ENCODE data around the gene SPRY1.

DNA sequence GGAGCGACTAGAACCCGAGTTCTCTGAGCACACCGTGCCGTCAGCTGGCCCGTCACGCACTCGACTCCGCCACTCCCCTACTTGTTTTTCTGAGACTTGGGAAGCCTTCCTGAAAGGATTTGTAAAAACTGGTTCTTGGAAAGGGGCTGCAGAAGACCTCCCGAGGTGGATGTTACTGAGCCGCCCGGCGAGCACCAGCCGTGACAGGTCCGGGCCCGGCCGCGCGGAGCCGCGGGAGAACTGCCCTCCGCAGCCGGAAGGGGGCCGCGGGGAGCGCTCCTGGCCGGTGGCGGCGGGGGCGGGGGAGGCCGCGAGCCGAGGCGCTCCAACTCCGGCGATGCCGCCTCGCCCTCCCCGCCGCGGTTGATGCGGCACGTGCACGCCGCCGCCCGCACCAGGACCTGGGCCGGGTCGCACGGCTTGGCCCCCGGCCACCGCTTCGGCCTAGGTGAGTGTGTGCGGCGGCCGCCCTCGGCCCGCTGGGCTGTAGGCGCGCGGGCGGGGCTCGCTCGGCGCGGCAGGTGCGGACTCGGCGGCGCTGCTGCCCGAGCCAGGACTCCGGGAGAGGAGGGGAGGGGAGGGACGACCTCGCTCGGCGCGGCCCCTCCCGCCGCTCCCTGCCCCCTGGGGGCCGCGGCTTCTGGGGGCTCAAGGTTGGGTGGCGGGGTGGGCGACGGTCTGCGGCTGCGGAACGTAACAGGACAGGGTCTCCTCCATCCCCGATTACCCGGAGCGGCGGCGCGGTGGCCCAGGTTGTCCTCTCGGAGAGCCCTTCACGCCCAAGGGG is 1.7 kb downstream of the SPRY1 start:
- TF ChIP-seq EZH2 (IDR thresholded peaks at IDR 0.05; ENCODE audit: borderline replicate concordance, insufficient read depth, low read length, poor library complexity, severe bottlenecking) = no peak
- TF ChIP-seq, protein P1, sequence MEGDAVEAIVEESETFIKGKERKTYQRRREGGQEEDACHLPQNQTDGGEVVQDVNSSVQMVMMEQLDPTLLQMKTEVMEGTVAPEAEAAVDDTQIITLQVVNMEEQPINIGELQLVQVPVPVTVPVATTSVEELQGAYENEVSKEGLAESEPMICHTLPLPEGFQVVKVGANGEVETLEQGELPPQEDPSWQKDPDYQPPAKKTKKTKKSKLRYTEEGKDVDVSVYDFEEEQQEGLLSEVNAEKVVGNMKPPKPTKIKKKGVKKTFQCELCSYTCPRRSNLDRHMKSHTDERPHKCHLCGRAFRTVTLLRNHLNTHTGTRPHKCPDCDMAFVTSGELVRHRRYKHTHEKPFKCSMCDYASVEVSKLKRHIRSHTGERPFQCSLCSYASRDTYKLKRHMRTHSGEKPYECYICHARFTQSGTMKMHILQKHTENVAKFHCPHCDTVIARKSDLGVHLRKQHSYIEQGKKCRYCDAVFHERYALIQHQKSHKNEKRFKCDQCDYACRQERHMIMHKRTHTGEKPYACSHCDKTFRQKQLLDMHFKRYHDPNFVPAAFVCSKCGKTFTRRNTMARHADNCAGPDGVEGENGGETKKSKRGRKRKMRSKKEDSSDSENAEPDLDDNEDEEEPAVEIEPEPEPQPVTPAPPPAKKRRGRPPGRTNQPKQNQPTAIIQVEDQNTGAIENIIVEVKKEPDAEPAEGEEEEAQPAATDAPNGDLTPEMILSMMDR (IDR thresholded peaks at IDR 0.05; ENCODE audit: poor library complexity, severe bottlenecking) = peak; percentile 68
- peak; percentile 8 for TF ChIP-seq EP300 (conservative IDR thresholded peaks at IDR 0.05; ENCODE audit: poor library complexity, severe bottlenecking)
- TF ChIP-seq, protein P2, sequence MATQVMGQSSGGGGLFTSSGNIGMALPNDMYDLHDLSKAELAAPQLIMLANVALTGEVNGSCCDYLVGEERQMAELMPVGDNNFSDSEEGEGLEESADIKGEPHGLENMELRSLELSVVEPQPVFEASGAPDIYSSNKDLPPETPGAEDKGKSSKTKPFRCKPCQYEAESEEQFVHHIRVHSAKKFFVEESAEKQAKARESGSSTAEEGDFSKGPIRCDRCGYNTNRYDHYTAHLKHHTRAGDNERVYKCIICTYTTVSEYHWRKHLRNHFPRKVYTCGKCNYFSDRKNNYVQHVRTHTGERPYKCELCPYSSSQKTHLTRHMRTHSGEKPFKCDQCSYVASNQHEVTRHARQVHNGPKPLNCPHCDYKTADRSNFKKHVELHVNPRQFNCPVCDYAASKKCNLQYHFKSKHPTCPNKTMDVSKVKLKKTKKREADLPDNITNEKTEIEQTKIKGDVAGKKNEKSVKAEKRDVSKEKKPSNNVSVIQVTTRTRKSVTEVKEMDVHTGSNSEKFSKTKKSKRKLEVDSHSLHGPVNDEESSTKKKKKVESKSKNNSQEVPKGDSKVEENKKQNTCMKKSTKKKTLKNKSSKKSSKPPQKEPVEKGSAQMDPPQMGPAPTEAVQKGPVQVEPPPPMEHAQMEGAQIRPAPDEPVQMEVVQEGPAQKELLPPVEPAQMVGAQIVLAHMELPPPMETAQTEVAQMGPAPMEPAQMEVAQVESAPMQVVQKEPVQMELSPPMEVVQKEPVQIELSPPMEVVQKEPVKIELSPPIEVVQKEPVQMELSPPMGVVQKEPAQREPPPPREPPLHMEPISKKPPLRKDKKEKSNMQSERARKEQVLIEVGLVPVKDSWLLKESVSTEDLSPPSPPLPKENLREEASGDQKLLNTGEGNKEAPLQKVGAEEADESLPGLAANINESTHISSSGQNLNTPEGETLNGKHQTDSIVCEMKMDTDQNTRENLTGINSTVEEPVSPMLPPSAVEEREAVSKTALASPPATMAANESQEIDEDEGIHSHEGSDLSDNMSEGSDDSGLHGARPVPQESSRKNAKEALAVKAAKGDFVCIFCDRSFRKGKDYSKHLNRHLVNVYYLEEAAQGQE (IDR thresholded peaks at IDR 0.05; ENCODE audit: borderline replicate concordance) = no peak
- TF ChIP-seq RAD21 (conservative IDR thresholded peaks at IDR 0.05) = peak; percentile 49
- peak; percentile 46 for TF ChIP-seq SMC3 (conservative IDR thresholded peaks at IDR 0.05; ENCODE audit: poor library complexity)
